ENCODE data around the gene PCSK1. TPM values are rescaled to one million over a fixed set of nuclear protein-coding genes. Genes with fewer than 3 reads are reported as not detected.

The PCSK1 gene
- 0.13 and 0.86 TPM in 2 replicates for total RNA-seq (2014; rRNA removed; shearing (Covaris generic))
- 1.2 and 1.6 TPM in 2 replicates for polyA plus RNA-seq (2016; fragmentation: Nextera tagmentation; extraction: Ambion mirVana)

GRCh38 chr5:96433066-96433447, at the start of gene PCSK1:
Gene PCSK1 (minus strand): TSS chr5:96433248. CDS start chr5:96433042, 206 bp downstream.
- Histone ChIP-seq H3K4me1 (ENCODE audit: insufficient read depth) (peaks cover 19% of the 10 kb centered on the region), H3K36me3 (ENCODE audit: low read depth) (no peaks in the 10 kb centered on the region), H3K9me3 (ENCODE audit: low read depth) (no peaks in the 10 kb centered on the region), H3K27ac (no peak within 1 kb of the TSS), H4K20me1 (ENCODE audit: insufficient read depth) (no peaks in the 10 kb centered on the region), H2AFZ (0 out of 2 replicates have a peak within 1 kb of the TSS, but pooled peaks have one; percentile 8), H3K79me2 (ENCODE audit: insufficient read depth) (no peaks in the 10 kb centered on the region), H3F3A (ENCODE audit: insufficient read depth) (no peaks in the 10 kb centered on the region), H3K9me2 (ENCODE audit: insufficient read depth) (no peaks in the 10 kb centered on the region), H3K4me3 (peak within 1 kb of the TSS; percentile 54), H3K4me2 (ENCODE audit: unreplicated experiment) (peak within 1 kb of the TSS; percentile 77), H3K27me3 (replicated peaks; ENCODE audit: insufficient read depth) (peaks cover 24% of the 10 kb centered on the region), H3K9ac (no peak within 1 kb of the TSS)
- TF ChIP-seq EZH2 (IDR thresholded peaks at IDR 0.05; ENCODE audit: insufficient read depth, poor library complexity, severe bottlenecking) (no peak), EZH2phosphoT487 (IDR thresholded peaks at IDR 0.05; ENCODE audit: insufficient read depth, low read depth) (no peak)
- in situ Hi-C loops (cut with MboI): no loop called here
- peak; percentile 13 for DNase-seq
- 14 to 17% methylated on average over 19 of the region's 19 CpGs for WGBS, 2 experiments (ENCODE audit: low coverage in 1 of 2, low lambda C conversion rate in 2 of 2, missing lambda C conversion rate in 2 of 2)

- Histone ChIP-seq H3K9ac (no peak overlapping the region), H3K4me3 (no peak overlapping the region), H3K36me3 (ENCODE audit: low read depth) (no peaks in the 10 kb centered on the region), H3K4me1 (ENCODE audit: insufficient read depth) (peaks cover 3% of the 10 kb centered on the region; the same call in 1 of the 2 replicates), H3K4me2 (ENCODE audit: unreplicated experiment) (no peak overlapping the region), H3K9me2 (ENCODE audit: insufficient read depth) (no peaks in the 10 kb centered on the region), H3K79me2 (ENCODE audit: insufficient read depth) (no peaks in the 10 kb centered on the region), H3K27ac (peak overlapping the region; percentile 24; the same call in 1 of the 2 replicates), H2AFZ (no peak overlapping the region), H3K9me3 (ENCODE audit: low read depth) (no peaks in the 10 kb centered on the region), H3F3A (ENCODE audit: insufficient read depth) (no peaks in the 10 kb centered on the region), H3K27me3 (replicated peaks; ENCODE audit: insufficient read depth) (no peaks in the 10 kb centered on the region), H4K20me1 (ENCODE audit: insufficient read depth) (no peaks in the 10 kb centered on the region)
- TF ChIP-seq EZH2 (IDR thresholded peaks at IDR 0.05; ENCODE audit: insufficient read depth, poor library complexity, severe bottlenecking) (no peak), EZH2phosphoT487 (IDR thresholded peaks at IDR 0.05; ENCODE audit: insufficient read depth, low read depth) (no peak)
- in situ Hi-C loops (cut with MboI): no loop called here
- 5% methylated on average over 1 of the region's 1 CpG for WGBS, 2 experiments (ENCODE audit: low coverage in 1 of 2, low lambda C conversion rate in 2 of 2, missing lambda C conversion rate in 2 of 2)
- DNase-seq: no peak
Observed at GRCh38 chr5:96481867-96482266, 48.8 kb upstream of the PCSK1 start.

- Histone ChIP-seq H3K9me2 (ENCODE audit: insufficient read depth) (no peaks in the 10 kb centered on the region), H2AFZ (no peak overlapping the region), H3K9ac (no peak overlapping the region), H3K79me2 (ENCODE audit: insufficient read depth) (no peaks in the 10 kb centered on the region), H3K27me3 (replicated peaks; ENCODE audit: insufficient read depth) (no peaks in the 10 kb centered on the region), H3K4me1 (ENCODE audit: insufficient read depth) (peaks cover 8% of the 10 kb centered on the region; the same call in 1 of the 2 replicates), H3F3A (ENCODE audit: insufficient read depth) (no peaks in the 10 kb centered on the region), H3K4me3 (no peak overlapping the region), H3K36me3 (ENCODE audit: low read depth) (no peaks in the 10 kb centered on the region), H3K27ac (peak overlapping the region; percentile 24; the same call in 1 of the 2 replicates), H4K20me1 (ENCODE audit: insufficient read depth) (no peaks in the 10 kb centered on the region), H3K4me2 (ENCODE audit: unreplicated experiment) (no peak overlapping the region), H3K9me3 (ENCODE audit: low read depth) (no peaks in the 10 kb centered on the region)
- DNase-seq: peak; percentile 51
- TF ChIP-seq EZH2phosphoT487 (IDR thresholded peaks at IDR 0.05; ENCODE audit: insufficient read depth, low read depth): no peak
- no peak for TF ChIP-seq EZH2 (IDR thresholded peaks at IDR 0.05; ENCODE audit: insufficient read depth, poor library complexity, severe bottlenecking)
- in situ Hi-C loops (cut with MboI): no loop called here
Observed at GRCh38 chr5:96481009-96481786, 48.1 kb upstream of the PCSK1 start.

GRCh38 chr5:96478983-96479382, 45.9 kb upstream of the PCSK1 start:
- no peaks in the 10 kb centered on the region for H3K79me2 ChIP-seq (ENCODE audit: insufficient read depth)
- in situ Hi-C loops (cut with MboI): no loop called here
- H3K27me3 ChIP-seq (replicated peaks; ENCODE audit: insufficient read depth): no peaks in the 10 kb centered on the region
- H3K4me2 ChIP-seq (ENCODE audit: unreplicated experiment): no peak overlapping the region
- H3F3A ChIP-seq (ENCODE audit: insufficient read depth): no peaks in the 10 kb centered on the region
- no peaks in the 10 kb centered on the region for H3K9me3 ChIP-seq (ENCODE audit: low read depth)
- no peaks in the 10 kb centered on the region for H3K9me2 ChIP-seq (ENCODE audit: insufficient read depth)
- no peak overlapping the region for H3K4me3 ChIP-seq
- H4K20me1 ChIP-seq (ENCODE audit: insufficient read depth): no peaks in the 10 kb centered on the region
- no peaks in the 10 kb centered on the region for H3K36me3 ChIP-seq (ENCODE audit: low read depth)
- H3K4me1 ChIP-seq (ENCODE audit: insufficient read depth): peaks cover 8% of the 10 kb centered on the region; the same call in 1 of the 2 replicates
- WGBS, 2 experiments (ENCODE audit: low coverage in 1 of 2, low lambda C conversion rate in 2 of 2, missing lambda C conversion rate in 2 of 2): 94 to 100% methylated on average over 1 of the region's 1 CpG
- no peak overlapping the region for H2AFZ ChIP-seq
- no peak overlapping the region for H3K9ac ChIP-seq
- H3K27ac ChIP-seq: no peak overlapping the region
- no peak for TF ChIP-seq EZH2 (IDR thresholded peaks at IDR 0.05; ENCODE audit: insufficient read depth, poor library complexity, severe bottlenecking)
- TF ChIP-seq EZH2phosphoT487 (IDR thresholded peaks at IDR 0.05; ENCODE audit: insufficient read depth, low read depth): no peak
- no peak for DNase-seq

All from GM23248 (cell line).